Measurements from ENCODE around the gene TRMU. TPM values are rescaled to one million over a fixed set of nuclear protein-coding genes. Genes with fewer than 3 reads are reported as not detected.

TRMU gene
- polyA plus RNA-seq, 1 donor (not counting 4 experiments of a cell fraction or from before 2014, with no cell fraction given) = 33.6 TPM

- peaks cover 6% of the 10 kb centered on the region for H4K20me1 ChIP-seq (ENCODE audit: control insufficient read depth, extremely low read depth, insufficient read depth, low read length)
- FAIRE-seq (no peak), DNase-seq (ENCODE audit: low read depth, low spot score) (no peak)
- no peak overlapping the region for H3K9ac ChIP-seq (ENCODE audit: control insufficient read depth, extremely low read depth, insufficient read depth, low read length)
- peaks cover 7% of the 10 kb centered on the region for H3K9me1 ChIP-seq (ENCODE audit: control insufficient read depth, extremely low read depth, insufficient read depth, low read length)
- peaks cover 2% of the 10 kb centered on the region for H3K79me2 ChIP-seq (ENCODE audit: control insufficient read depth, insufficient read depth, low read length)
- H3K36me3 ChIP-seq (ENCODE audit: control insufficient read depth in 2 of 2, extremely low read depth in 1 of 2, insufficient read depth in 2 of 2, low read length in 2 of 2) = peaks cover 59 to 74% of the 10 kb centered on the region in 2 experiments
- no peak overlapping the region for H3K27ac ChIP-seq (ENCODE audit: control insufficient read depth, insufficient read depth, low read length)
- dilution Hi-C loops (cut with MboI; ENCODE audit: extremely low pct_ligation_motif_present, low sequenced_read_pairs) = no loop called here
- H3K4me2 ChIP-seq (ENCODE audit: control insufficient read depth, extremely low read depth, insufficient read depth, low read depth, low read length) = no peak overlapping the region
- H3K4me1 ChIP-seq (ENCODE audit: control insufficient read depth, extremely low read depth, insufficient read depth, low read length) = peaks cover 18% of the 10 kb centered on the region
- TF ChIP-seq EZH2 (IDR thresholded peaks at IDR 0.05; ENCODE audit: low read length) (no peak), CTCF (optimal IDR thresholded peaks at IDR 0.05 in 1 of 3, IDR thresholded peaks at IDR 0.05 in 1 of 3, conservative IDR thresholded peaks at IDR 0.05 in 1 of 3; ENCODE audit: extremely low read depth in 1 of 3, insufficient read depth in 2 of 3, low read length in 3 of 3) (no peak)
- H3K27me3 ChIP-seq (ENCODE audit: control insufficient read depth, extremely low read depth, insufficient read depth, low read length) = no peaks in the 10 kb centered on the region
- H3K4me3 ChIP-seq (ENCODE audit: control insufficient read depth in 2 of 3, extremely low read depth in 1 of 3, insufficient read depth in 2 of 3, low read depth in 1 of 3, low read length in 3 of 3) = no peak overlapping the region
- no peak overlapping the region for H2AFZ ChIP-seq (ENCODE audit: control insufficient read depth, low read length)
- H3K9me3 ChIP-seq (ENCODE audit: control insufficient read depth, low read depth, low read length) = no peaks in the 10 kb centered on the region
Observed at GRCh38 chr22:46350646-46351045, 15.1 kb downstream of the TRMU start.

GRCh38 chr22:46351131-46351735 lies 15.7 kb downstream of the TRMU start:
- H3K4me2 ChIP-seq (ENCODE audit: control insufficient read depth, extremely low read depth, insufficient read depth, low read depth, low read length) = no peak overlapping the region
- no peak overlapping the region for H2AFZ ChIP-seq (ENCODE audit: control insufficient read depth, low read length)
- H4K20me1 ChIP-seq (ENCODE audit: control insufficient read depth, extremely low read depth, insufficient read depth, low read length) = peaks cover 6% of the 10 kb centered on the region
- TF ChIP-seq EZH2 (IDR thresholded peaks at IDR 0.05; ENCODE audit: low read length) (no peak), CTCF (optimal IDR thresholded peaks at IDR 0.05 in 1 of 3, IDR thresholded peaks at IDR 0.05 in 1 of 3, conservative IDR thresholded peaks at IDR 0.05 in 1 of 3; ENCODE audit: extremely low read depth in 1 of 3, insufficient read depth in 2 of 3, low read length in 3 of 3) (no peak)
- H3K4me3 ChIP-seq (ENCODE audit: control insufficient read depth in 2 of 3, extremely low read depth in 1 of 3, insufficient read depth in 2 of 3, low read depth in 1 of 3, low read length in 3 of 3) = no peak overlapping the region
- no peaks in the 10 kb centered on the region for H3K27me3 ChIP-seq (ENCODE audit: control insufficient read depth, extremely low read depth, insufficient read depth, low read length)
- peaks cover 21% of the 10 kb centered on the region for H3K4me1 ChIP-seq (ENCODE audit: control insufficient read depth, extremely low read depth, insufficient read depth, low read length)
- peaks cover 7% of the 10 kb centered on the region for H3K9me1 ChIP-seq (ENCODE audit: control insufficient read depth, extremely low read depth, insufficient read depth, low read length)
- FAIRE-seq (no peak), DNase-seq (ENCODE audit: low read depth, low spot score) (no peak)
- no peak overlapping the region for H3K27ac ChIP-seq (ENCODE audit: control insufficient read depth, insufficient read depth, low read length)
- dilution Hi-C loops (cut with MboI; ENCODE audit: extremely low pct_ligation_motif_present, low sequenced_read_pairs) = no loop called here
- H3K79me2 ChIP-seq (ENCODE audit: control insufficient read depth, insufficient read depth, low read length) = peaks cover 2% of the 10 kb centered on the region
- peaks cover 58 to 70% of the 10 kb centered on the region in 2 experiments for H3K36me3 ChIP-seq (ENCODE audit: control insufficient read depth in 2 of 2, extremely low read depth in 1 of 2, insufficient read depth in 2 of 2, low read length in 2 of 2)
- no peaks in the 10 kb centered on the region for H3K9me3 ChIP-seq (ENCODE audit: control insufficient read depth, low read depth, low read length)
- no peak overlapping the region for H3K9ac ChIP-seq (ENCODE audit: control insufficient read depth, extremely low read depth, insufficient read depth, low read length)

Data from keratinocyte (primary cell).